Tibial artery (tissue), 4 donors: ENCODE data around the gene DMGDH.
A peak's percentile ranks its signal among the peaks of the same experiment; 100 is the strongest.

ENCODE experiments used
- DNase-seq, 2 donors: peaks; one replicate each; pipeline ENCODE4 v3.0.0-alpha.2; 2019
- H3K27ac ChIP-seq, 2 donors: fragments of 200-600 bp; sonication (generic) in 1 of 2; 1 replicate in 1 of 2; 2 replicates in 1 of 2; pipeline ENCODE4 v1.5.1; 2018 to 2019; ENCODE audit warnings: mild to moderate bottlenecking in 1 of 2
- H3K27me3 ChIP-seq, 2 donors: fragments of 200-600 bp; sonication (generic) in 1 of 2; one replicate each; pipeline versions ENCODE4 v1.5.1 to v1.6.0; 2016 to 2019
- H3K36me3 ChIP-seq, 3 donors: fragments of 200-600 bp; sonication (generic) in 2 of 3; one replicate each; pipeline ENCODE4 v1.5.1; 2016 to 2019; ENCODE audit warnings: mild to moderate bottlenecking in 2 of 3
- H3K4me1 ChIP-seq, 4 donors: fragments of 200-600 bp; sonication (generic) in 2 of 4; 1 replicate in 3 of 4; 2 replicates in 1 of 4; pipeline ENCODE4 v1.5.1; 2016 to 2019
- H3K4me3 ChIP-seq, 2 donors: fragments of 200-600 bp; sonication (generic) in 1 of 2; 1 replicate in 1 of 2; 2 replicates in 1 of 2; pipeline ENCODE4 v1.5.1; 2018 to 2019; ENCODE audit warnings: mild to moderate bottlenecking in 2 of 2
- H3K9me3 ChIP-seq, 3 donors: fragments of 200-600 bp; sonication (generic) in 1 of 3; one replicate each; pipeline ENCODE4 v1.5.1; 2016 to 2019
- intact Hi-C: fragments of 100-400 bp; cut with DNase I; formaldehyde crosslinking; loops from one replicate; pipeline ENCODE4 v1.15.0; 2023; ENCODE audit warnings: low total_unique reads
- TF ChIP-seq, protein P1 (sequence below), 2 experiments: fragments of 200-600 bp in 1 of 2; fragments of 450-650 bp in 1 of 2; IDR thresholded peaks; one replicate each; pipeline ENCODE4 v1.5.1; 2017 to 2019; ENCODE audit warnings: antibody characterized with exemption in 2 of 2, mild to moderate bottlenecking in 1 of 2, moderate library complexity in 1 of 2

Gene DMGDH

DNA sequence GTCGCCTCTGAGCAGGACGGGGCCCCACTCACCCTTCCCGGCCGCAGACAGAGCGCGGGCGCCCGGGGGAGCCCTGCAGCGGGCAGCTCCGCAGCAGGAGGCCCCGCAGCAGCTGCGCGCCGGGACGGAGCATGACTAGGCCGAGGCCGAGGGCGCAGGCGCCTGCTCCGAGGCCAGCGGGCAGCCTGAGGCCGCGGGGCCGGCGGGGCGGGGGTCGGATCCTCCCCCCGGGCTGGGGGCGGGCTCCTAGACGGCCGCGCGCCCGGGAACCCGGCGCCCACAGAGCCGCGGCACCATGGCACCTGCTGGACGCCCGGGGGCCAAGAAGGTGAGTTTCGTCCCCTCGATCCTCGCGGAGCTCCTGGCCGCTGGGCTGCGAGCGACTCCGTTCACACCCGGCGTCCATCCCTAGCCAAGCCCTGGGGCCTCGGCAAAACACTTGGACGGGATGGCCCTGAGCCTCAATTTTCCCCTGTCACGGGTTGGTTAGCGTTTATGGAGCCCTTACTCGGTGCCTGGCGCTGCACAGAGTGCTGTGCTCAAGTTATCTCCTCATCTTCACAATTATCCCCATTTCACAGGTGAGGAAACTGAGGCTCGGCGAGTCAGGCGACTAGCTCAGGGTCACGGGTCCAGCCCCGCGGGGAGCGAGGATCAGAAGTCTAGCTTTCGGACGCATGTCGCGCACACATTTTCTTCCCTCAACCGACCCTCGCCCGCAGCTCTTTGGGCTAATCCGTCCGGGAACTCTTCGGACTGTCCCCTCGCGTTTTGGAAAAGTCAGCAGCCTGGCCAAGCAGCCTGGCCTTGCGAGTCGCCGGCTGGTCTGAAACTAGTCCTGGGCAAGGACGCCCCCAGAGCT, at the start of gene DMGDH, which contains the start of gene BHMT2:
Gene DMGDH, minus strand, starts transcription at position 187 of the 862 bp plus-strand sequence. Its CDS starts 54 bp downstream, at position 133.
Gene BHMT2, plus strand, starts transcription at position 280 of the 862 bp plus-strand sequence. Its CDS starts 16 bp downstream, at position 296.
- Histone ChIP-seq H3K4me1 (peaks cover 0 to 4% (median 1%) of the 10 kb centered on the region in 4 donors), H3K9me3 (peaks cover 0 to 4% (median 0%) of the 10 kb centered on the region in 3 donors), H3K27me3 (peaks cover 0 to 9% of the 10 kb centered on the region in 2 donors), H3K27ac (peak within 1 kb of the TSS; percentile 27 to 67), H3K4me3 (peak within 1 kb of the TSS; percentile 55), H3K36me3 (no peaks in the 10 kb centered on the region)
- peak; percentile 27 to 67 for DNase-seq
- intact Hi-C loops: no loop called here
- TF ChIP-seq, protein P1, sequence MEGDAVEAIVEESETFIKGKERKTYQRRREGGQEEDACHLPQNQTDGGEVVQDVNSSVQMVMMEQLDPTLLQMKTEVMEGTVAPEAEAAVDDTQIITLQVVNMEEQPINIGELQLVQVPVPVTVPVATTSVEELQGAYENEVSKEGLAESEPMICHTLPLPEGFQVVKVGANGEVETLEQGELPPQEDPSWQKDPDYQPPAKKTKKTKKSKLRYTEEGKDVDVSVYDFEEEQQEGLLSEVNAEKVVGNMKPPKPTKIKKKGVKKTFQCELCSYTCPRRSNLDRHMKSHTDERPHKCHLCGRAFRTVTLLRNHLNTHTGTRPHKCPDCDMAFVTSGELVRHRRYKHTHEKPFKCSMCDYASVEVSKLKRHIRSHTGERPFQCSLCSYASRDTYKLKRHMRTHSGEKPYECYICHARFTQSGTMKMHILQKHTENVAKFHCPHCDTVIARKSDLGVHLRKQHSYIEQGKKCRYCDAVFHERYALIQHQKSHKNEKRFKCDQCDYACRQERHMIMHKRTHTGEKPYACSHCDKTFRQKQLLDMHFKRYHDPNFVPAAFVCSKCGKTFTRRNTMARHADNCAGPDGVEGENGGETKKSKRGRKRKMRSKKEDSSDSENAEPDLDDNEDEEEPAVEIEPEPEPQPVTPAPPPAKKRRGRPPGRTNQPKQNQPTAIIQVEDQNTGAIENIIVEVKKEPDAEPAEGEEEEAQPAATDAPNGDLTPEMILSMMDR (IDR thresholded peaks at IDR 0.05): no peak

DNA sequence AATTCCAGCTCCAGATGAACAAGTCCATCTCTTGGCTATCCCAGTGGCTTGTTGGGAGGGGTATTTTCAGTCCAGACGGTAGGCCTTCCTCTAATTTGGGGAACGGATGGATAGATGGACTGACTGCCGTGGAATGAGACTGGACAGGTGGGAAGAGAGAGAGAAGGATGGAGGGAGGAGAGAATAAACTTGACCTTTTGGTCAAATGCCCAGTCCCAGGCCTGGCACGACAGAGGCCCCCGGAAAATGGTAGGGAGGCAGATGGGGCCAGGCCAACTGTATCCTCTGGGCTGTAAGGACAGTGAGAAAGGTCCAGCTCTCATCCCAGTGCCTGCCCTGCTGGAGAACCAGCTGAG, 43.2 kb upstream of the DMGDH start:
- H3K36me3 ChIP-seq: no peaks in the 10 kb centered on the region
- peaks cover 0 to 38% of the 10 kb centered on the region in 2 donors for H3K27me3 ChIP-seq
- TF ChIP-seq, protein P1 (IDR thresholded peaks at IDR 0.05): no peak
- H3K4me1 ChIP-seq: peaks cover 0 to 25% (median 10%) of the 10 kb centered on the region in 4 donors
- H3K9me3 ChIP-seq: no peaks in the 10 kb centered on the region
- intact Hi-C loops: no loop called here
- no peak overlapping the region for H3K27ac ChIP-seq
- no peak for DNase-seq
- H3K4me3 ChIP-seq: no peak overlapping the region

DNA sequence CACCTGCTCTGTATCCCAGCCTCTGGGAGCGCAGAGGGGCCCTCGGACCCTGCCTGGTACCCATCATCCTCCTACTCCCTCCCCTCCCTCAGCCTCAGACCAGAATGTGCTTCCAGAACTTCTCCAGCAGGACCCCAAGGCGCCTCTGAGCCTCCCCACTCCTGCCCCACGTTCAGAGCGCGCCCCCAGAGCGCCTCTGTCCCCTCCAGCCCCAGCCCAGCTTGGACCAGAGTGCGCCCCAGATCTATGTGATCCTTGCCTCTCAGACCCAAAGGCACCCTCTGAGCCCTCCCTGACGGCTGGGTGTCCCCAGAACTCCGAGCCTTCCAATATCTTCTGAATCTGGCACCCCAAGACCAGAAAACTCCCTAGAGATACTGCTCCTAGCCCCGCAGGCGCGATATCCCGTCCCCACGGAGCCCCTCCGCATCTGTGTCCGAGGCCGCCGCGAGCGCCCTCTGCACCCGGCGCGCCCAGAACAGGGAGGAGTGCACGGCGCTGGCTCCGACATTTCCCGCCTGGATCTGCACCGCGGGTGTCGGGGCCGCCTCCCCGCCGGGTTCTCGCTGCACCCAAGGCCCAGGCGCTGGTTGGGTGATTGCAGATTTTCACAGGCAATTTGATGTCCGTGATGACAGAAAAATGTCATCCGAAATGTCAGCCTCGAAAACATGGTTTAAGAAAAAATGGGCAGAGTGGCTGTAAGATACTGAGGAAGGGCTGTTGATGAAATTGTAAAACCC, 42.7 kb upstream of the DMGDH start:
- H3K9me3 ChIP-seq: no peaks in the 10 kb centered on the region
- H3K36me3 ChIP-seq: no peaks in the 10 kb centered on the region
- TF ChIP-seq, protein P1 (IDR thresholded peaks at IDR 0.05): no peak
- no peak overlapping the region for H3K27ac ChIP-seq
- H3K4me3 ChIP-seq: no peak overlapping the region
- peaks cover 0 to 29% (median 11%) of the 10 kb centered on the region in 4 donors for H3K4me1 ChIP-seq
- DNase-seq: no peak
- intact Hi-C loops: no loop called here
- peaks cover 0 to 38% of the 10 kb centered on the region in 2 donors for H3K27me3 ChIP-seq

DNA sequence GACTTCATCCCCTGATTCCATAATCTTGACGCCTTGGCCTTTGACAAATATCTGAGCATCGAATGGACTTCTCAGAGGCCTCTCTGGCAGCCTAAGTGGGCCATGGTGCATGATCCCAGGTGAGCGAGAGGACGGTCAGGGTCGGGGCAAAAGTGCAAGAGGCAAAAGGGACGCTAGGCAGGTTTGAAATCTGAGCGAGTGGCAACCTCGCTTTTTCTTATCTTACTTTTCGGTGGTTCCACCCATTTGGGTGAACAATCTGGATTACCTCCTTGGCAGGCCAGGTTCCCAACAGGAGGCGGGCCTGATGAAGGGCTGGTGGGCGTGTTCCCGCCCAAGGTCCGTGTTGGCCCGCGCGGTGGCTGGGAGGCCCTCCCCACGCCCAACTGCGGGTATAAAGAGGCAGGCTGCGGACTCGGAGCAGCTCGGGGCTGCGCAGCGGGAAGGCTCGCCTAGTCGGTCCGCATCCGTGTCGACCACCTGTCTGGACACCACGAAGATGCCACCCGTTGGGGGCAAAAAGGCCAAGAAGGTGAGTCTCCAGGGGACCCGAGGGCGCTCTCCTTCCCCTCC, 42.0 kb upstream of the DMGDH start, which contains the start of gene BHMT:
Gene BHMT, plus strand, starts transcription at position 423 of the 573 bp plus-strand sequence. Its CDS starts 77 bp downstream, at position 500.
- no peak within 1 kb of the TSS for H3K27ac ChIP-seq
- no peak for DNase-seq
- TF ChIP-seq, protein P1 (IDR thresholded peaks at IDR 0.05): no peak
- peaks cover 0 to 29% (median 11%) of the 10 kb centered on the region in 4 donors for H3K4me1 ChIP-seq
- no peaks in the 10 kb centered on the region for H3K9me3 ChIP-seq
- H3K4me3 ChIP-seq: no peak within 1 kb of the TSS
- intact Hi-C loops: no loop called here
- peaks cover 0 to 38% of the 10 kb centered on the region in 2 donors for H3K27me3 ChIP-seq
- H3K36me3 ChIP-seq: no peaks in the 10 kb centered on the region
